Keratinocyte (primary cell): ENCODE data around the gene ARVCF.

Experiments
- CTCF ChIP-seq, 3 experiments: IDR thresholded peaks in 1 of 3; conservative IDR thresholded peaks in 1 of 3; optimal IDR thresholded peaks in 1 of 3; 2 replicates in 2 of 3; 3 replicates in 1 of 3; pipeline versions ENCODE3 to v1.5.1; 2011; ENCODE audit warnings: low read length in 3 of 3, mild to moderate bottlenecking in 3 of 3, moderate library complexity in 2 of 3, control low read depth in 1 of 3, inconsistent platforms in 1 of 3; ENCODE audit not compliant: insufficient read depth in 2 of 3; ENCODE audit errors: extremely low read depth in 1 of 3
- EZH2 ChIP-seq: IDR thresholded peaks from one replicate; pipeline ENCODE4 v1.6.1; 2012; ENCODE audit warnings: inconsistent platforms, mild to moderate bottlenecking, low read length, moderate library complexity

DNA sequence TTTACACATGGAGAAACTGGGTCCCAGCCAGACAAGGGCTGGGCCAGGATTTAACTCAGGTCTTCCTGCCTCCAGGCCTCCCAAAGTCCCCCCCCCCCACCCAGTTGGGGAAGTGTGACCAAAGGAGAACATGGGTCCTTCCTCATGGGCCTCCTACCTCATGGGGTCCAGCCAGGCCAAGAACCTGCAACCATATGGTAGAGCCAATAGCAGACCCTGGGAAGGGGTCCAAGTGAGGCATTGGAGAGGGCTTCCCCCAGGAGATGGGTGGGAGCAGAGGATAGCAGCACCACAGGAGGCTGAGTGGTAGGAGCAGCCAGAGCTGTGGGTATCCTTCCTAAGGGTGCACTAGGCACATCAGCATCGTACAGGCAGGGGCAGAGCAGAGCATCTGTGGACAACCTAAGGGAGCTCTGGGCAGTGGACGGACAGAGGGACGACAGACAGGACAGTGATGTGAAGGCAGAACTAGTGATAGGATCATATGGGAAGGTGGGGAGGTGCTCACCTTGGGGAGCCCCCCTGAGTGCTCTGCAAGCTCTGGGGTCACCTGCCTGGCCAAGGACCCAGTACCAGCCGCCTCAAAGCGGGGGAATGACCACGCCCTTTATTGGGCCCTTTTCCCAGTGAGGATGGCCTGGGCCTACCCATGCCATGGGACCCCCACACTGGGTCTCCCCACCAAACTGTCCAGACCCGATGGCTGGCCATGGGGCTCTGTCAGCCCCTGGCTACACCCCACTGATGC is 4.5 kb downstream of the ARVCF start:
- TF ChIP-seq CTCF (optimal IDR thresholded peaks at IDR 0.05 in 1 of 3, IDR thresholded peaks at IDR 0.05 in 1 of 3, conservative IDR thresholded peaks at IDR 0.05 in 1 of 3; ENCODE audit: extremely low read depth in 1 of 3, insufficient read depth in 2 of 3, low read length in 3 of 3), result no peak
- no peak for TF ChIP-seq EZH2
